Neural cell (in vitro differentiated cells): ENCODE data around the gene RAD9A. TPM values are rescaled to one million over a fixed set of nuclear protein-coding genes. Genes with fewer than 3 reads are reported as not detected.

Experiments
- H2AFZ ChIP-seq: fragments of 200-600, 300-800 bp; sonication (generic), shearing (Covaris generic); 2 replicates; pipeline ENCODE4 v1.6.0; 2014; ENCODE audit warnings: low read depth, mild to moderate bottlenecking, antibody characterized with exemption, low read length, moderate library complexity
- H3F3A ChIP-seq: fragments of 200-600 bp; shearing (Covaris generic); 2 replicates; pipeline ENCODE4 v1.6.1; 2016; ENCODE audit warnings: mild to moderate bottlenecking, moderate library complexity, mixed read lengths, antibody characterized with exemption, low read length; ENCODE audit not compliant: insufficient read depth, poor library complexity, severe bottlenecking
- H3K27ac ChIP-seq: fragments of 200-600, 300-800 bp; sonication (generic), shearing (Covaris generic); 2 replicates; pipeline ENCODE4 v1.5.1; 2014; ENCODE audit warnings: mild to moderate bottlenecking, low read length, moderate library complexity
- H3K27me3 ChIP-seq: fragments of 300-800, 200-600 bp; sonication (generic), shearing (Covaris generic); 2 replicates; pipeline ENCODE4 v1.6.0; 2014; ENCODE audit warnings: mild to moderate bottlenecking, low read depth, low read length, moderate library complexity; ENCODE audit not compliant: insufficient read depth
- H3K36me3 ChIP-seq: fragments of 300-800, 200-600 bp; sonication (generic), shearing (Covaris generic); 2 replicates; pipeline ENCODE4 v1.5.1; 2014; ENCODE audit warnings: mild to moderate bottlenecking, antibody characterized with exemption, low read length, moderate library complexity; ENCODE audit not compliant: insufficient read depth
- H3K4me2 ChIP-seq: fragments of 300-800, 200-600 bp; sonication (generic), shearing (Covaris generic); 2 replicates; pipeline ENCODE4 v1.6.0; 2014; ENCODE audit warnings: mild to moderate bottlenecking, low read length
- H3K4me3 ChIP-seq: fragments of 300-800, 200-600 bp; sonication (generic), shearing (Covaris generic); 2 replicates; pipeline ENCODE4 v1.5.1; 2014; ENCODE audit warnings: mild to moderate bottlenecking, low read length, moderate library complexity
- H3K79me2 ChIP-seq: fragments of 200-600 bp; shearing (Covaris generic); replicated peaks from 2 replicates; pipeline ENCODE4 v1.6.0; 2014; ENCODE audit warnings: mild to moderate bottlenecking, low read length, moderate library complexity; ENCODE audit not compliant: insufficient read depth
- H3K9ac ChIP-seq: fragments of 300-800, 200-600 bp; sonication (generic), shearing (Covaris generic); 2 replicates; pipeline ENCODE4 v1.6.1; 2016; ENCODE audit warnings: mild to moderate bottlenecking, low read length, mixed read lengths
- H3K9me2 ChIP-seq: fragments of 200-600 bp; shearing (Covaris generic); 2 replicates; pipeline ENCODE4 v1.6.1; 2016; ENCODE audit warnings: mild to moderate bottlenecking, low read length, mixed read lengths; ENCODE audit not compliant: insufficient read depth
- H3K9me3 ChIP-seq: fragments of 200-600, 300-800 bp; sonication (generic), shearing (Covaris generic); 2 replicates; pipeline ENCODE4 v1.6.1; 2016; ENCODE audit warnings: mild to moderate bottlenecking, mixed run types, low read length, moderate library complexity, mixed read lengths
- H4K20me1 ChIP-seq: fragments of 200-600 bp; shearing (Covaris generic); 2 replicates; pipeline ENCODE4 v1.6.1; 2016; ENCODE audit warnings: mild to moderate bottlenecking, mixed run types; ENCODE audit not compliant: insufficient read depth
- EP300 ChIP-seq: fragments of 450-650 bp; conservative IDR thresholded peaks from 2 replicates; pipeline ENCODE4 v1.6.1; 2014; ENCODE audit warnings: antibody characterized with exemption, mild to moderate bottlenecking, moderate library complexity; ENCODE audit not compliant: poor library complexity, severe bottlenecking
- EZH2 ChIP-seq: fragments of 200-600, 300-800 bp; shearing (Covaris generic), sonication (generic); IDR thresholded peaks from 2 replicates; pipeline ENCODE4 v1.6.1; 2014; ENCODE audit warnings: antibody characterized with exemption, low read length, borderline replicate concordance, mild to moderate bottlenecking; ENCODE audit not compliant: insufficient read depth, poor library complexity, severe bottlenecking
- MXI1 ChIP-seq: fragments of 450-650 bp; conservative IDR thresholded peaks from 2 replicates; pipeline ENCODE4 v1.6.1; 2014; ENCODE audit warnings: antibody characterized with exemption, mild to moderate bottlenecking; ENCODE audit not compliant: poor library complexity, severe bottlenecking
- POLR2AphosphoS5 ChIP-seq: IDR thresholded peaks from 2 replicates; pipeline ENCODE4 v1.6.1; 2012
- RAD21 ChIP-seq: fragments of 450-650 bp; conservative IDR thresholded peaks from 2 replicates; pipeline ENCODE4 v1.6.1; 2014; ENCODE audit warnings: antibody characterized with exemption, mild to moderate bottlenecking, moderate library complexity
- REST ChIP-seq: IDR thresholded peaks from 2 replicates; pipeline ENCODE4 v1.6.1; 2012; ENCODE audit warnings: borderline replicate concordance
- SMC3 ChIP-seq: fragments of 450-650 bp; conservative IDR thresholded peaks from 2 replicates; pipeline ENCODE4 v1.6.1; 2014; ENCODE audit warnings: antibody characterized with exemption, mild to moderate bottlenecking, moderate library complexity; ENCODE audit not compliant: poor library complexity
- TAF1 ChIP-seq: IDR thresholded peaks from 2 replicates; pipeline ENCODE4 v1.6.1; 2012; ENCODE audit warnings: low read depth
- polyA plus RNA-seq: library from polyadenylated mRNA; depleted of rRNA; stranded (reverse); fragments of >200 nt; gene quantifications from 2 replicates; pipeline ENCODE4 v1.2.3, GENCODE V29; 2014
- TF ChIP-seq, protein P1 (sequence below): fragments of 450-650 bp; IDR thresholded peaks from 2 replicates; pipeline ENCODE4 v1.5.1; 2014; ENCODE audit warnings: antibody characterized with exemption, mild to moderate bottlenecking, moderate library complexity; ENCODE audit not compliant: poor library complexity, severe bottlenecking

Gene RAD9A
- polyA plus RNA-seq, 1 donor from 2014 or later = 59.6 TPM

- H3K4me2 ChIP-seq = no peak overlapping the region
- H3K9me3 ChIP-seq = no peaks in the 10 kb centered on the region
- H3K27ac ChIP-seq = no peak overlapping the region
- peaks cover 4% of the 10 kb centered on the region for H3K79me2 ChIP-seq
- H3F3A ChIP-seq = no peaks in the 10 kb centered on the region
- no peak for TF ChIP-seq POLR2AphosphoS5
- TF ChIP-seq, protein P1, sequence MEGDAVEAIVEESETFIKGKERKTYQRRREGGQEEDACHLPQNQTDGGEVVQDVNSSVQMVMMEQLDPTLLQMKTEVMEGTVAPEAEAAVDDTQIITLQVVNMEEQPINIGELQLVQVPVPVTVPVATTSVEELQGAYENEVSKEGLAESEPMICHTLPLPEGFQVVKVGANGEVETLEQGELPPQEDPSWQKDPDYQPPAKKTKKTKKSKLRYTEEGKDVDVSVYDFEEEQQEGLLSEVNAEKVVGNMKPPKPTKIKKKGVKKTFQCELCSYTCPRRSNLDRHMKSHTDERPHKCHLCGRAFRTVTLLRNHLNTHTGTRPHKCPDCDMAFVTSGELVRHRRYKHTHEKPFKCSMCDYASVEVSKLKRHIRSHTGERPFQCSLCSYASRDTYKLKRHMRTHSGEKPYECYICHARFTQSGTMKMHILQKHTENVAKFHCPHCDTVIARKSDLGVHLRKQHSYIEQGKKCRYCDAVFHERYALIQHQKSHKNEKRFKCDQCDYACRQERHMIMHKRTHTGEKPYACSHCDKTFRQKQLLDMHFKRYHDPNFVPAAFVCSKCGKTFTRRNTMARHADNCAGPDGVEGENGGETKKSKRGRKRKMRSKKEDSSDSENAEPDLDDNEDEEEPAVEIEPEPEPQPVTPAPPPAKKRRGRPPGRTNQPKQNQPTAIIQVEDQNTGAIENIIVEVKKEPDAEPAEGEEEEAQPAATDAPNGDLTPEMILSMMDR = no peak
- no peak for TF ChIP-seq EP300
- TF ChIP-seq TAF1 = no peak
- no peak for TF ChIP-seq RAD21
- TF ChIP-seq EZH2 = no peak
- TF ChIP-seq MXI1 = no peak
- TF ChIP-seq REST = no peak
- no peak for TF ChIP-seq SMC3
- H2AFZ ChIP-seq = no peak overlapping the region
- no peaks in the 10 kb centered on the region for H3K9me2 ChIP-seq
- no peak overlapping the region for H3K9ac ChIP-seq
- H4K20me1 ChIP-seq = no peaks in the 10 kb centered on the region
- no peaks in the 10 kb centered on the region for H3K27me3 ChIP-seq
- H3K36me3 ChIP-seq = no peaks in the 10 kb centered on the region
- no peak overlapping the region for H3K4me3 ChIP-seq
Measured at GRCh38 chr11:67405688-67406339, 14.0 kb downstream of the RAD9A start.

DNA sequence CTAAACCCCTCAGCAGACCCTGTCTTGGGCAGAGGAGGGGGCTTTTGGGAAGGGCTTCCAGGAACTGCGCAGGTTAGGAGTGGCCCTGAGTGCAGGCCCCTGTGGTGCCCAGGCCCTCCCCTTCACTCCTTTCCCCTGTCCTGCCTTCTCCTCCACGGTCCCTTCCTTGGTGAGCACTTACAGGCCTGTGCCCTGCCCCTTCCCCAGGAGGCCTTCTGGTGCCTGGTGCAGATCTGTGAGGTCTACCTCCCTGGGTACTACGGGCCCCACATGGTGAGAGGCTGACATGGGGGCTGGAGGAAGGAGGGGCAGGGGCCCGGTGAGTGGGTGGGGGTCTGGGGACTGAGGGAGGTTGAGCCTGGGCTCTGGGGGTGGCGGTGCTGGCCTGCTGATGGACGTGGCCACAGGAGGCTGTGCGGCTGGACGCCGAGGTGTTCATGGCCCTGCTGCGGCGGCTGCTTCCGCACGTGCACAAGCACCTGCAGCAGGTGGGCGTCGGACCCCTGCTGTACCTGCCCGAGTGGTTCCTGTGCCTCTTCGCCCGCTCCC lies 14.7 kb downstream of the RAD9A start:
- no peaks in the 10 kb centered on the region for H3K9me2 ChIP-seq
- H3F3A ChIP-seq = no peaks in the 10 kb centered on the region
- H3K9ac ChIP-seq = no peak overlapping the region
- no peak overlapping the region for H3K27ac ChIP-seq
- H3K36me3 ChIP-seq = no peaks in the 10 kb centered on the region
- H3K79me2 ChIP-seq = no peaks in the 10 kb centered on the region
- TF ChIP-seq SMC3 (no peak), REST (no peak), POLR2AphosphoS5 (no peak)
- H3K4me3 ChIP-seq = no peak overlapping the region
- H3K27me3 ChIP-seq = no peaks in the 10 kb centered on the region
- H3K4me2 ChIP-seq = no peak overlapping the region
- no peaks in the 10 kb centered on the region for H4K20me1 ChIP-seq
- H2AFZ ChIP-seq = no peak overlapping the region
- H3K9me3 ChIP-seq = no peaks in the 10 kb centered on the region
